Stimulated activated CD4-positive, alpha-beta T cell treated with anti-CD3 and anti-CD28 coated beads, Interleukin-1b, Interleukin-23, amount 100 ng/mL, for 24 hours (primary cell): ENCODE measurements around the gene NR6A1.

Source experiments
- DNase-seq, 4 experiments: peaks; one replicate each; pipeline ENCODE4 v3.0.0-alpha.2; 2020; ENCODE audit warnings: low read depth in 4 of 4, low spot score in 1 of 4

Gene NR6A1

DNA sequence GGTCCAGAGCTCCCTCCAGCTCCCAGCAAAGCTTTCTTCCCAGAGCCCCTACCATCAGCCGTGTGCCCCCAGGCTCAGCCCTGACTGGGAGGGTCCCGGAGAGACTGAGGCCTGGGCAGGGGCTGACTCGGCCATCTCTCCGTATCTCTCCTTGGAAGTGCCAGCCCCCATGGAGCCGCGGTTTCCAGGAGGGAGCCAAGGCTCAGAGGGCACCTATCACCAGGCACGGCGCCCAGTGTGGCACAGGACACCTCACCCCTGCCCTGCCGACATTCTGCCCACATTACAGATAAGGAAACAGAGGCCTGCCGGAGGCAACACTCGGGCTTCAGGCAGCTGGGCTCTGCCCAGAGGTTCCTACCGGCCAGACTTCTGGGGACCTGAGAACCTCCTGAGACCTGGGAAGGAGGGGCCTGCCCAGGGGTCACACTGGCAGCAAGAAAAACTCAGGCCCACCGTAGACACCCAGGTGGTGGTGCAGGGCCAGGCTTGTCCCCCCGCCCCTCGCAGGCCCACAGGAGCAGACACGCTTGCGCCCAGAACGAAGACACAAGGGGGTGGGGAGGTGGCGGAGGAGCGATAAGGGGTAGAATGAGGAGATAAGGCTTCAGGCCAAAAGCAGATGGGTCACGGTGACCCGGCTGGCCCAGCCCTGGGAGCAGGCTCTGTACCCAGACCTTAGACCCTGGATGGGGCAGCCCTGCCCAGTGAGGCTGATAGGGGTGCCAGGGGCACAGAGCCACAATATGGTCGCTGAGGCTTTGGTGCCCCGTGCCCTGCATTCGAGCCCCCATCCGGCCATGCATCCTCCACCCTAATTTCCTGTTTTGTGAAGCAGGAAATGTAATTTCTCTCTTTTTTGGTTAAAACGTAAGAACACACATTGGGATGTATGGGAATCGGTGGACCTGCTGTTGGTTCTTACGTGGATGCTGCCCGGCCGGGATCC, 275.7 kb downstream of the NR6A1 start:
- no peak for DNase-seq

DNA sequence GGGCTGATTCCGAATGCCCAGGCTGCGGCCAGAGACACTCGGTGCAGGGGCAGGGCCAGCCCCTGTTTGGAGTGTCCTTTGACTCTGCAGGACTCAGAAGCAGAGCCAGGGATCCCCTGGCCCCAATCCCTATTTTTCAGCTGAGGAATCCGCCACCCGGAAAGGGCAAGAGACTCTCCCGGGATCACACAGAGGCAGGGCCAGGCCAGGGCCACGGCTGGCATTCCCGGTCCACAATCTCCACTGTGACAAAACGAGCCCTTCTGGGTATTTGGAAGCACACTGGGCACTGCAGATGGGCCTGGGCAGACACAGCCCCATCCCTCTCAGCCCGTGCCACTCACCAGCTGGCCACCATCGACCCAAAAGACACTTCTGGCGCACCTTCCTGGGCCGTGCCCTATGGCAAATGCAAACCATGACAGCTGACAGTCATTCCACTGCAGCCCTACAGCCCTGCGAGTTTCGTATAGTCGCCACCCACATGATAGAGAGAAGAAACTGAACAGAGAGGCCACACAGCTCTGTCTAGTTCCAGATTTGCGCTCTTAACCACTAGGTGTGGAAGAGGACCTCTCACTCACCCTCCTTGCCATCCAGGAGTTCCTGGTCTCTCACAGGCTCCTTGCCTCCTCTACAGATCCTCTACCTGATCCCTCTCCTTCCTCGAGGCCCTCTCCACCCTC, 277.2 kb downstream of the NR6A1 start:
- DNase-seq, result no peak

DNA sequence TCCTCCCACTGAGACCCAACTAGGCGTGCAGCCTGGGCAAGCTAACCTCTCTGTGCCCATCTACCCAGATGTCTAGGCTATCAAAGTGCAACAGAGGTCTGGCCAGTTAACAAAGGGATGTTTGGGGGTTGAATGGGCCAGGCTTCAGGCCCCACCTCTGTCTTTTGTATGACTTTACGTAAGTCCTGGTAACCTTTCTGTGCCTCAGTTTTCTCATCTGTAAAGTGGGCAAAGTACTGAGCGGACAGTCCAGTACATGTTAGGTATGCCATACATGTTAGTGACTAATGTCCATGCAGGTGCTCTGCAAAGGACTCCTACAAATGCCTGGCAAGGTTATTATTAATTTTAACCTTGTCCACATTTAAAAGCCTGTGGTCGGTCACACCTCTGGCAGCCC, 277.9 kb downstream of the NR6A1 start:
- DNase-seq, result no peak

DNA sequence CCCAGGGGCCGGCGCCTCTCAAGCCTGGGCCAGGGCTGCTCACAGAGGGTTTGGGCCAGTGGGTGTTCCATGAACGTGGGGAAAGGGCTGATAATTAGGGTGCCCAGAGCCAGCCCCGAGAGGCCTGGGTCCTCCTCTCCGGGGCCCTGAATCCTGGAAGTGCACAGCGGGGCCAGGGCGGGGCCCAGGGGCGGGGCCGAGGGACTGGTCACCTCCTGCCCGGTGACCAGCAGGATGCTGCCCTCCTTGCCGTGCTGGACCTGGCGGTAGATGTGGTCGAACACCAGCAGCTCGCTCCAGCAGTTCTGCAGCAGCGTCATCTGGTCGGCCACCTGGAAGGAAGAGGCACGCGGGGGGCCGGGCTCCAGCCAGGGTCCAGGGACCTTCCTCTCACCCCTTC, 278.3 kb downstream of the NR6A1 start:
- DNase-seq, result no peak

DNA sequence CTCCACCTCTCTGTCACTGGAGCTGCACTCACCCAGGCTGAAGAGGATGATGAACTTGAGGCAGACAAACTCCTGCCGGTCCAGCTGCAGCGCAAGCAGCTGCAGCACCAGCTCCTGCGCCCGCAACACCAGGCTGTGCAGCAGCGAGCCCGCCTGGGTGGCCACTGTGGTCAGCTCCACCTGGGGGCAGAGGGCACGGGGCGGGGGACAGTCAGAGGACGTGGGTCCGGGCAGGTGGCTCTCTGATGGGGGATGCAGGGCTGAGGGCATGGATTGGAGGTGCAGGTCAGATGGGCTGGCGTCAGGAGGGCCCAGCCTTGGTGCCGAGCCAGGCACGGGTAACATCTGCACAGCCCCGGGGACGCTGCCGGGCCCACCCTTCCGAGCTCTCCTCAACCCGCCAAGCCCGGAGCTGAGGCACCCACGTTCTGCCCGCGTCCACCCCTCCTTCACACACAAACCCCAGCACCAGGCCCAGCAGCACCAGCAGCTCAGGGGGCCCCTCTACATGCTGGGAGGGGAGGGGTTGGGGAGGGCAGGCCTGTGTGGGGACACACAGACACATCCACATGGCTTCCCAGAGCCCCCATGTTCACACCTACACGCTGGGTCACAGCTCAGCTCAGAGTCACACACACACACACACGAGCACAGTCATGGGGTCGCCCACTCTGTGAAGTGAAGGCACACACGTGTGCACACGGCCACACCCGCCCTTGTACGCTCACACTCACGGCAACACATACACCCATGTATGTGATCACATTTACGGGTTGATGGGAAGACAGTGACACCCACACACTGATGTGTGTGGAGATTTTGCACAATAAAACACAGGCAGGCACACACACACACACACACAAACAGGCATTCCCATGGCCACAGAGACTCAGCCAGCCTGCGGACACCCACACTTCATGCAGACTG, 279.8 kb downstream of the NR6A1 start:
- DNase-seq, result no peak

DNA sequence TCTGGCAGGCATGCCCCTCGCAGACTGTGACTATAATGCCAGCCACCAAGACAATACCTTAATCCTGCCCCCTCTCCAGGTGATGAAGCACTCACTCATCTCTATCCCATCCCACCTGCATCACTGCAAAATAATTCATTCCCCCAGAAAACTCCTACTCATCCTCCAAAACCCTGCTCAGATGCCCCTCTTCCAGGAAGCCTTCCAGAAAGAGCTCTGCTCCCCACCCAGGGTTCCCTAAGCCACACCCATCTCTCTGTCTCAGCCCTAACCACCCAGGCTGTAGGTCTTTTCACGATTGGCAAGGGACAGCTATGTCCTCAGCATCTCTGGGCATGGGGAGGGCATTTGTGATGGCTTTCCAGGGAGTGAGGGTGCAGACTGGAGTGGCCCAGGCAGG, 281.1 kb downstream of the NR6A1 start:
- no peak for DNase-seq

DNA sequence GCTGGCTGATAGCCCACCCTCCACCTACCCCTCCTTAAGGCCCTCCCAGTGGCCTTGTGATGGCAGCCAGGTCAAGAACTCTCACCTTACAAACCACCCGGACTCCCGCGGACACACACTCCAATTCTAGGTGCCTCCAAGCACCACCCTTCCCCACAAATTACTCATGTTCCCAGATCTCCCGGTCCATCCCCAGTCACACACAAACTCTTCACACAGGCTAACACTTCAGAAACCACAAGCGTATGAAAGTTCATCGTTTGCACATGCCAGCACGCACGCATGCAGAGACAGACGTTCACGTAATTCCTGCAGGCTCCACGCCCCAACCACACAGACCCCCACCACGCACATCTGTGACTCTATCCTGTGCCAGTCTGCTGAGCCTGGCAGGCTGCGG, 281.9 kb downstream of the NR6A1 start:
- DNase-seq, result no peak

DNA sequence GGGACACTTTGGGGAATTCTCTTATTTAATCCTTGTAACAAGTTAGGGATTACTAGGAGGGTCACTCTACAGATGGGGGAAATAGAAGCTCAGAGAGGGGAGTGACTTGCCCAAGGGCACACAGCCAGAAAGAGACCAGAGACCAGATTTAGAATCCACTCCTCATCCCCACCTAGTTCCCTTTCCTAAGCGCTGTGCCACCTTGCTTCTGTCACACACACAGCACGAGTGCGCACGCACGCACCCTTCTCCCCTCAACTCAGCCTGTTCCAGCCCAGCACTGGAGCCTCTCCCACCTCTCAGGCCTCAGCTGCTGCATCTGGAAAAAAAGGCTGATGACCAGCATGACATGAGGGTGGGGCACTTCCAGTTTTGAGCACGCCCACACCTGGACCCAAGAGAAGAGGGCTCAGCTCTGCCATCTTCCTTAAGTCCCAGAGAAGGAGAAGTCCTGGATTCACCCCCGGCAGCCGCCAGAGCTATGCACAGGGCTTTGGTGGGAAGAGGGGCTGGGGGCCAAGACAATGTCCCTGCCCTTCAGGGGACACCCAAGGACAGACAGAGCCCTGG, 282.4 kb downstream of the NR6A1 start:
- no peak for DNase-seq

DNA sequence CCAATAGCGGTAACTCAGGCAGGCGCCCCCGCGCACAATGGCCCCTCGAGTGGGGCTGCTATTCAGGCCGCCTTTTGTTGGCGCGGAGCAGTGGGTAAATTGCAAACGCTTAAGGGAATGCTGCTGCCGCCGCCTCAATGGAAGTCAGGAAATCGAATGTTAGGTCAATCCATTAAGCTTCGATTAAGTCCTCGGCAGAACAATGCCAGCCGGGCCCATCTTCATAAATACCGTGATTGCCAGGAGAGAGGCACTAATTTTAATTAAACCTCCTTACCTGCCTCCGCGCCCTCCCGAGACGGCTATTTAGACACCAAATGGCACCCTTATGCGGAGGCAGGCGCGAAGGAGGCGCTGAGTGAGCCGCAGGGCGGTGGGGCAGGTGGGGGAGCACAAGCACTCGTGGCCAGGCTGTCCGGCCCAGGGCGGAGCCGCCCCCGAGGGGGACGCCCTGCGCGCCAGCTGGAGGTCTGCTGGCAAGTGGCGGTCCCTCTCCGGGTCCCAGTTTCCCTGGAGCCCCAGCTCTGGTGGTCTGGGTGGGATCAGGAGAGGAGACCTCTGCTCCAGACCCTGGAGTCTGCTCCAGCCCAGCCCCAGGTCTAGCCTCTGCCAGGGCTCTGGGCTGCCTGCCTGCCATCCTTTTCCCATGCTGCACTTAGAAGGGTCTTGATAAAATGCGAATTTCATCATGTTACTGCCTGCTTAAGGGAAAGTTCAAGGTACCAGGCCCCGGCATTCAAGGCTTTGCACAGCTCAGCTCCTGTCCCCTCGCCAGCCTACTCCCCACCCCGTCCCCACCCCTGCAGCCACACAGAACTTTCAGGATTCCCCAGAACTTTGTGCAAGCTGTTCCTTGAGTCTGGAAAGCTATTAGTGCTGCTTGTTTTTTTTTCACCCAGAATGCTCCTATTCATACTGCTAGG, 283.6 kb downstream of the NR6A1 start:
- no peak for DNase-seq

DNA sequence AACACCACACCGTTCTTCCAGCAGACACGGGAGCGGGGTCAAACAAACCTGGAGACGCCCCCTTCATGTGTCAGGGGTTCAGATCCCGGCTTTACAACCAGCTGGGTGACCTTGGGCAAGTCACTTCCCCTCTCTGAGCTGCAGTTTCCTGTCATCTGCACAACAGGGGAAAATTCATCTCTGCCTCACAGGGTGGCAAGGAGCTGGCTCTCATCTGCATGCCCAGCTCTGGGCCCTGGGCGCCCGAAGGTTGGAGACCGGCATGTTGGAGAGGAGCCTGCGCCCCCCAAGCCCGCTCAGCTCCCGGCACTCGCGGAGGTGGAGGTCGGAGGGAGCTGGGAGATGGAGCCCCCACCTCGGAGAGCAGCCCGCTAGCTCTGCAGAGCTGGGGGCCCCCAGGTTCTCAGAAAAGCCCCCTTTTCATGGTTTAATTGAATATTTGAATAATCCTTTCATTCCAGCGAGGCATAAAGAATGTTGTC, 284.3 kb downstream of the NR6A1 start:
- DNase-seq, result no peak

DNA sequence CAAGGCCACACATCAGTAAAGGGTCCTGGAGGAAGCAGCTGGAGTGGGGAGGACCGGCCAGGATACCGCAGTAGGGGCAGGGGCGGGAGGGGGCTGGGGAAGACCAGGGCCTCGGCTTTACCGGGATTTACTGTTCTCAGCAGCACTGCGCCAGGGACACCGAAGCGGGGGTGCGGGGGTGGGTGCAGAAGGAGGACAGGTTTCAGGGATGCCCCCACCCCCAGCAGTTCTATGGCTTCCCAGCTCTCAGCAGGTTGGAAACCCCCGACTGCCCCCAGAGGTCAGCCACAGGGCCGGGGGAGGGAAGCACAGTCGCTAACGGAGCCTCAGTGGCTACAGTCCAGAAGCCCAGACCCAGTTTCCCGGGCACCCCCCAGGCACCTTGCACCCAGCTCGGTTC, 285.2 kb downstream of the NR6A1 start:
- DNase-seq, result no peak

DNA sequence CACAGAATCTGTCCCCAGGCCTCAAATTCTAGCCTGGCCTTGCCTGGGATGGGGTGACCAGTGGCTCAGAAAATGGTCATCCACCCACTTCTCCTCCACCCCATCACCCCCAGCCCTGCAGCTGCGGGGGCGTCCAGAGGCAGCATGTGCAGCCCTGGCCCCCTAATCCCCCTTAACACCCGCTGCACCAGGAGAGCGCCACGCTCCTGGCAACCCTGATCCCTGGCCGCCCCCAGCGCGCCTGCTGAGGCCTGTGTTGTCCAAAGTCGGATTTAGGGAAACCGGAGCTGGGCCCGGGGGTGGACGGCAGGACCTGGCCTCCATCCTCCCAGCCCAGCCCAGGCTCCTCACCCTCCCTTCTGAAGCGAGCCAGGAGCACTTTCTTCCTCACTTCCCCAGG, 285.9 kb downstream of the NR6A1 start:
- DNase-seq, result no peak

DNA sequence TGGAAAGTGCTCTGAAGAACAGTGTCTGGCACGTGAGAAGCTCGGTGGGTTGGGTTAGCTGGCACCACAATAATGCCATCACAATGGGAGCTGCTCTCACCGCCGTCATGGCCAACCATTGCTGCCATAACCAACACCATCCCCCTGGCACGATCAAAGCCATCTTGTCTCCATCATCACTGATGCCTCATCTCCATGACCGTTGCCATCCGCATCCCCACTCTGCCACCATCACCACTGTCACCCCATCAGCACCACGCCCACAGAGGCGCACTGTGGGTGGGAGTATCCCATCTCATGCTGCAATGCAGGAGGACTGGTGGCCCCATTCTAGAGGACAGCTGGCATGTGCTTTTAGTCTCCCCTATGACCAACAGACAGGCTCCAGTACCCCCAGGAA, 287.6 kb downstream of the NR6A1 start:
- no peak for DNase-seq

DNA sequence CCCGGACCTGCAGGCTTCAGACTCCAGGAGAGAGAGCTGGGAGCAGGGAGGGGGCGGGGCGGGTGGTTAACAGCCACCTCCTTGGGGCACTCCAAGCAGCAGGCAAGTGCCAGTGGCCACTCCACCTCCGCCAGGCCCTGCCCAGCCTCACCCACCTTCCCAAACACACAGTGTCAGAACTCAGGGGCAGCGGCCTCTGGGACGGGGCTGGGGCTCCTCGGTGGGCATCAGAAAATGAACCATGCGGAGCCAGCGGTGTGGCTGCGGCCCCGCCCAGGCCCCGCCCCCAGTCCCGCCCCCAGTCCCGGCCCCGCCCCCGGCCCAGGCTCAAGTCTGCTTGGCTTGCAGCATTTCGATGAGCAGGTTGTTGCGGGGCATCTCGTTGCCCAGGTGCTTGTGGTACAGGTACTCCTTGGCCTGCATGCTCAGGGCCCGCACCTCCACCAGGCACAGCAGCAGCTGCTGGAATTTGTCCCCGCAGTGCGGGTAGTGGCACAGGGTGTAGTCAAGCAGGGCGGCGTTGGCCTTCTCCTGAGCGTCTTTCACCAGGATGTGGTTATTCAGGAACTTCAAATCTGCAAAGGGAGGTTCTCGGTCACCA, 288.6 kb downstream of the NR6A1 start:
- DNase-seq, result no peak

DNA sequence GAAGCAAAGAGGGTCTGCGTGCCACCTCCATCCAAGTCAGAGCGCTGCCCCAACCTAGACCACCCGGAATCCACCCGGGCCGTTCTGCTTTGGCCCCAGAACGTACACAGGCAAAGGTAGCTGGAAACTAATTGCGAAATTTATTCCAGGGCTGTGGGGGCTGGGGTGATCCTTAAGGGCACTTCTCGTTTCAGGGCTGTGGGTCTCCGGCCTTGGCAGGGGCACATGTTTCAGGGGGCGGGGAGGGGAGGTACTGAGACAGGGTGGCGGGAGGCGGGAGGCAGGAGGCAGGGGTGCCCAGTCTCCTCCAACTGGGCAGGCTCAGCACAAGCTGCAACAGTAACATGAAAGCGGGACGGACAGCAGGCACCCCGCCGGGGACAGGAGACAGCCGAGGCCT, 290.0 kb downstream of the NR6A1 start:
- no peak for DNase-seq

DNA sequence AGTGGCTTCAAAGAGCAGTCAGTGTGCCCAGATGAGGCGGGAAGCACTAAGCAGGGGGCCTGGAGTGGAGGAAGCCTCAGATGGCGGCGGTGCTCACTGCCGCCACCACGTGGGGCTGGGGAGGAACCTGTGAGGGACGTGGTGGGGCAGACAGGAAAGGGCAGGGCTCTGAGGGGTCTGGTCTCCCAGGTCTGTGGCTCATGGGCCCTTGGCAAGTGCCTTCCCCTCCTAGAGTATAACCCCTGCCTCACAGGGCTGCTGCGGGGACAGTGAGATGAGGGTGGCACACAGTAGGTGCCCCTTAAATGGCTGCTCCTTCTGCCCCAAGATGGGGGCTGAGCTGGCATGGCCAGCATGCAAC, 290.5 kb downstream of the NR6A1 start:
- DNase-seq, result no peak

DNA sequence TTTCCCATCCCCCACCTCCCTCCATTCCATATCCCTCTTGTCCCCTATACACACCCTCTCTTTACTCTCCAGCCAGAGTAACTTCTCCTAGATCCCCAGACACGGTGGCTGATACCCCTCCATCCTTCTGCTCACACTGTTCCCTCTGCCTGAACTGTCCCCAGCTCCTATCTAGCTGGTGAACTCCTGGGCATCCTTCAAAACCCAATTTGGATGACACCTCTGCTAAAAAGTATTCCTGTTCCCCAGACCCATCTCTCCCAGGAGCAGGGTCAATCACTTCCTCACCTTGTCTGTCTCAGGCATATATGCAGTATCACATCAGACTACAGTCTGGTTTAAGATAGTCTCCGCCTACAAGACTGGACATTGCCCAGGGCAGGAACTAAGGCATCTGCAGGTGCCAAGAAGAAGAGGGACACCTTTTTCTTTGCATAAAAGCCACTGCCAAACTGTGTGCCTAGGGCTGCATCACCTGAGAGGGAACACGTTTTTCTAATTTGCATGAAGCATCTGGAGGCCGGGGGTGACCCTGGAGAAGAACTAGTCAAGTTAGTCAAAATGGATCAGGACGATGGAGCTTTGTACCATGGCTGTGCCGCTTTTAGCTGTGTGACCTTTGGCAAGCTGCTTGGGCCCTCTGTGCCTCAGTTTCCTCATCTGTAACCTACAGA, 291.0 kb downstream of the NR6A1 start:
- DNase-seq, result no peak

DNA sequence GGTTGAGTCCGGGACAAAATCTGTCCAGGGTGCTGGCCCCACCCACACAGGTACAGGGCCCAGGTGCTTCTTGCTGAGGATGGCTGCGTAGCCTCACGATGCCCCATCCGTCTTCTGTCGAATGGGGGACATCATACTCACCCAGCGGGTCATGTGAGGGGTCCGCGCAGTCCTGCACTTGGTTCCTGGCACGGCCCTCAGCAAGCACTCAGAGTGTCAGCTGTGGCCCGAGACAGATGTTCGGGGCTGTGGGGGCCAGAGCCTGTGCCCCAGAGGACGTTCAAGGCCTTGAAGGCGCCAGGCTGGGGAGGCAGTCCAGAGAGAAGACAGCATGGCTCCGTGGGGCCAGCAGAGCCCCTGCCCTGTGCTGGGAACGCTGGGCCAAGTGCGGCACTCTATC, 291.7 kb downstream of the NR6A1 start:
- no peak for DNase-seq

DNA sequence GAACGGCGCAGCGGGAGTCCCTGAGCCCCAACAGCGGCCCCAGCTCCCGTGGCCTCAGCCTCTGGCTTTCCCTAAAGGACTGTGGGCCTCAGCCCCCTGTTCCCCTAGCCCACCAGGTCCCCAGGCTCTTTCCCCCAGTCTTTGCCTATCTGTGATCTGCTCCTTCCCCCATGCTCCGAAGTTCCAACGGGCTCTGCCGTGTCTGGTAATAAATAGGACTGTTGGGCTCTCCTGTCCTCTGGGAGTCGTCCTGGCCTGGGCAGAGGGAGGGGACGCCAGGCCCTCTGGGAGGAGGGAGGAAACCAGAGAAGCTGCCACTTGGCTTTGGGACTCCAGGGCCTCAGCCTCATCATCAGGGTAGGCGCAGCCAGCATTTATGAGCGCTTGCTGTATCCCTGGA, 292.8 kb downstream of the NR6A1 start:
- no peak for DNase-seq
